ENCODE measurements around the gene NEDD1. TPM values are rescaled to one million over a fixed set of nuclear protein-coding genes. Genes with fewer than 3 reads are reported as not detected.

NEDD1 gene
- total and polyA plus RNA-seq, 12 donors, result 5.3 to 18.7 (median 14.4) TPM

GRCh38 chr12:96872961-96873360 is 34.1 kb upstream of the NEDD1 start:
- no peak for DNase-seq
- intact Hi-C loops (cut with DNase I), result no loop called here

GRCh38 chr12:96874211-96874610 is 32.8 kb upstream of the NEDD1 start:
- no peak overlapping the region for H3K27ac ChIP-seq
- ATAC-seq (no peak), DNase-seq (no peak)
- peaks cover 0 to 10% (median 0%) of the 10 kb centered on the region in 7 donors for H3K27me3 ChIP-seq
- WGBS, 2 donors, result 85 to 93% methylated on average over 2 of the region's 2 CpGs
- no peaks in the 10 kb centered on the region for H3K36me3 ChIP-seq
- no peak overlapping the region for H3K4me3 ChIP-seq
- no peak for TF ChIP-seq CTCF (IDR thresholded peaks at IDR 0.05)
- H3K9me3 ChIP-seq, result peaks cover 0 to 13% (median 0%) of the 10 kb centered on the region in 11 donors
- H3K4me1 ChIP-seq, result no peaks in the 10 kb centered on the region
- intact Hi-C loops (cut with DNase I), result no loop called here

More at GRCh38 chr12:96872961-96873360, 34.1 kb upstream of the NEDD1 start:
- H3K4me1 ChIP-seq, result no peaks in the 10 kb centered on the region
- peaks cover 0 to 13% (median 0%) of the 10 kb centered on the region in 11 donors for H3K9me3 ChIP-seq
- H3K4me3 ChIP-seq, result no peak overlapping the region
- peaks cover 0 to 5% (median 0%) of the 10 kb centered on the region in 7 donors for H3K27me3 ChIP-seq
- no peak overlapping the region for H3K27ac ChIP-seq
- H3K36me3 ChIP-seq, result no peaks in the 10 kb centered on the region
- ATAC-seq, result no peak
- no peak for TF ChIP-seq CTCF (IDR thresholded peaks at IDR 0.05)

- ATAC-seq (no peak), DNase-seq (no peak)
- Histone ChIP-seq H3K36me3 (no peaks in the 10 kb centered on the region), H3K4me3 (no peak overlapping the region), H3K27me3 (peaks cover 0 to 10% (median 0%) of the 10 kb centered on the region in 7 donors), H3K9me3 (peaks cover 0 to 10% (median 0%) of the 10 kb centered on the region in 11 donors), H3K27ac (no peak overlapping the region), H3K4me1 (no peaks in the 10 kb centered on the region)
- 86 to 89% methylated on average over 3 of the region's 3 CpGs for WGBS, 2 donors
- intact Hi-C loops (cut with DNase I), result no loop called here
- no peak for TF ChIP-seq CTCF (IDR thresholded peaks at IDR 0.05)
These were observed 30.1 kb upstream of the NEDD1 start for GRCh38 chr12:96876966-96877365.

GRCh38 chr12:96878704-96879103 is 28.4 kb upstream of the NEDD1 start:
- Histone ChIP-seq H3K27me3 (peaks cover 0 to 10% (median 0%) of the 10 kb centered on the region in 7 donors), H3K4me3 (no peak overlapping the region), H3K4me1 (no peaks in the 10 kb centered on the region), H3K27ac (no peak overlapping the region), H3K9me3 (no peaks in the 10 kb centered on the region), H3K36me3 (no peaks in the 10 kb centered on the region)
- DNase-seq (no peak), ATAC-seq (no peak)
- TF ChIP-seq CTCF (IDR thresholded peaks at IDR 0.05), result no peak
- 53 to 55% methylated on average over 1 of the region's 1 CpG for WGBS, 2 donors
- intact Hi-C loops (cut with DNase I), result no loop called here

All from heart right ventricle (tissue), 16 donors.